GM18499 (cell line): ENCODE data around the gene ARL4C.
A peak's percentile ranks its signal among the peaks of the same experiment; 100 is the strongest.

Source experiments
- ATAC-seq: cut with Tn5 transposase; IDR thresholded peaks from one replicate; pipeline ENCODE4 v1.9.1; 2021; ENCODE audit warnings: moderate number of reproducible peaks; ENCODE audit not compliant: insufficient read depth, unreplicated experiment

Gene ARL4C

DNA sequence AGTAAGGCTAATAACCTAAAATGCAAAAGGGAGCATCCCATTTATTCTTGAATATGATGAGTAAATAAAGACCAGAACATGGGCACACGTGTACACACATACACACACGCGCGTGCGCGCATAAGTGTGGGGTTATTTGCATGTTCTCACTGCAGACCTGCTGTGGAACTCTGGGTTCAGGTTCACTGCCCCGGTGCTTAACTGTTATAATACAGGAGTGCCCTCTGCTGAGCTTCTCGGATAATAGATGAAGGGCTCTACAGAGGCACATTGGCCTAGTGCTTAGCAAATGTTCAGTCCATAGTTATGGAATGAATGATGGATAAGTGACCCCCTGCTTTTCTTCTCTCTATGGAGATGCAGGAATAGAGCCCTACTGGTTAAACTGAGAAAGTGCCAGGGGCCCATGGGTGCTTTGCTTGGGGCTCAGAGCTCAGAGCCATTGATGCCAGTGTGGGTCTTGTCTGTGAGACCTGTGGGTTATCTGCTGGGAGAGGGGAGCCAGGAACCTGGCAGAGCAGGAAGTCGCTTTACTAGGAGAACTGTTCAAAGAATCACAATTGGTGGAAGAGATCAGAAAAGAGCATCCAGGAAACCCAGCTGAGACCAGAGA is 3.6 kb upstream of the ARL4C start:
- ATAC-seq = peak; percentile 36

DNA sequence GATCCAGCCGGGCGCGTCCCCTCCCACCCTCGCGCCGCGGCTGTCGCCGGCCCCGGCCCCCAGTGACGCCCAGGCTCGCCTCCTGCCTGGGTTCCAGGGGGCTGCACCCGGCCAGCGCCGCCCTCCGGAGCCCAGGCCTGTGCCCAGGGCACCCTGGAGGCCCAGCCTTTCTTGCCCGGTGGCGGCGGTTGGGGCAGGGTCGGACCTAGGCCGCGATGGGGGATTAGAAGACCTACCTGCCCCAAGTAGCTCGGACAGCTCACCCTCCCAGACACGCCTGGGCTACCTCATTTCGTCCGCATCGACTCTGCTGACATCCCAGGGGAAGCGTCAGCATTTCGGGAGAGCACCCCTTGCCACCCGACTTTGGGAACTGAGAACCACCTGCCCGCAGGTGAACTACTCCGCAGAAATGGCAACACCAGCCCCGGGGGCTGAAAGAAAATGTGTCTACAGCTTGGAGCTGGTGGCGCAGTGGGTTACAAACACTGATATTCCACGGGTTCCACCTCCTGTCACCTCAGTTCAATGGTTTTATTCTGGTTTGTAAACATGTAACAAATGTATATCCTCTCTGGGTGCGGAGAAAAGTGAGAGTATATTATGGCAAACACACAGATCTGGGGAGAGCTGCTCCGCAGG is 834 bp upstream of the ARL4C start:
- no peak for ATAC-seq

DNA sequence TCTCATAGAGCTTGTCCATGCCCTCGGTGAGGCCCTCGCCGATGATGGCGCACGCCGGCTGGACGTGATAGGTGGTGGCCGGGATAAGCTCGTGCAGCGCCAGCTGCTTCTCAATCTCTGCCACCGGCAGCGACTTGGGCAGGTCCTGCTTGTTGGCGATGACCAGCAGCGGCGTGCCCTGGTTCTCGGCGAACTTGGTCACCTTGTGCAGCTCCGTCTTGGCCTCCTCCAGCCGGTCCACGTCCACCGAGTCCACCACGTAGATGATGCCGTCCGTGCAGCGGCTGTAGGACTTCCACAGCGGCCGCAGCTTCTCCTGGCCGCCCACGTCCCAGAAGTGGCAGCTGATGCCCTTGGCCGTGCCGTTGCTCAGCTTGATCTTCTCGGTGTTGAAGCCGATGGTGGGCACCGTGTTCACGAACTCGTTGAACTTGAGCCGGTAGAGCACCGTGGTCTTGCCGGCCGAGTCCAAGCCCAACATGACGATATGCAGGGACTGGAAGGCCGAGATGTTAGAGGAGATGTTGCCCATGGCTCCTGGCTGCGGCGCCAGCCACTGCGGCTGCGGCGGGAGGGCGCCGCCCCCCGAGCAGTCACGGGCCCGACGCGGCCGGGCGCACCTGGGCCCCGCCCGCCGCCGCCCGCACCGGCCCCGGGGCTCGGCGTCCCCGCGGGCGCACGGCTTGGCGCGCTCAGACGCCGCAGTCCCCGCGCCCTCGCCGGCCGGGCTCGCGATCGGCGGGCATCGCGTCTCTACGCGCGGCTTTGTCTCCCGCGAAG is 636 bp downstream of the ARL4C start:
- no peak for ATAC-seq

DNA sequence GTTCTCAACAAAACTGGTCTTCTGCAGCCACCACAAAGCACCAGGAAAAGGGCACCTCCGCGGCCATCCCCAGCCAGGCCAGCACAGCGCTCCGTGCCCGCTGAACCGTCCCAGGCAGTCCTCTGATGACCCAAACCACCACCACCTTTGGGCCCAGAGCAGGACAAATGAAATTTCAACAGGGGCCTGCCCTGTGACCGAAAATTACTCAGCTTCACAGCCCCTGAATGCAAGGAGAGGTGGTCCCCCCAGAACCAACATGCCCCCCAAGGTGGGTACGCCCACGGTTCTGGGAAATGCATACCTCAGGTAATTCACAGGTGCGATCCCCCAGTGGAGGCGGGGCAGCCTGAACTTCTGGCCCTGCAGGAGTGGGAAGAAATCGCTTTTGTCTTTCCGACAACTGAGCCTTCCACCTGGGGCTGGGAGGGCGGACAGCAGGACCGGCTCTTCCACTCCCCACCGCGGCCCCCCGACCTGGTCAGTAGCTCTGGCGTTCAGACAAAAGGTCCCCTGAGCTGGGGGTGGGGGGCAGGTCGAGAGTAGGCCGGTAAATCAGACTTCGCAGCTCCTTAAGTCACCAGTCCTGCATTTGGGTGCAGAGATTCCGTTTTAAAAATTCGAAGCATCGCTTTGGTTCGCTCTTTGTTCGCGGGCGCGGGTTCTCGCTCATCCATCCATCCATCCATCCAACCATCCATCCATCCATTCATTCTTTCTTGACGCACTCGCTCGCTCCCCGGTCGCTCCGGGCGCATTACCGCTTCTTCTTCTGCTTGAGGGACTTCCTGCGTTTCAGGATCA is 1.4 kb downstream of the ARL4C start:
- ATAC-seq = no peak

DNA sequence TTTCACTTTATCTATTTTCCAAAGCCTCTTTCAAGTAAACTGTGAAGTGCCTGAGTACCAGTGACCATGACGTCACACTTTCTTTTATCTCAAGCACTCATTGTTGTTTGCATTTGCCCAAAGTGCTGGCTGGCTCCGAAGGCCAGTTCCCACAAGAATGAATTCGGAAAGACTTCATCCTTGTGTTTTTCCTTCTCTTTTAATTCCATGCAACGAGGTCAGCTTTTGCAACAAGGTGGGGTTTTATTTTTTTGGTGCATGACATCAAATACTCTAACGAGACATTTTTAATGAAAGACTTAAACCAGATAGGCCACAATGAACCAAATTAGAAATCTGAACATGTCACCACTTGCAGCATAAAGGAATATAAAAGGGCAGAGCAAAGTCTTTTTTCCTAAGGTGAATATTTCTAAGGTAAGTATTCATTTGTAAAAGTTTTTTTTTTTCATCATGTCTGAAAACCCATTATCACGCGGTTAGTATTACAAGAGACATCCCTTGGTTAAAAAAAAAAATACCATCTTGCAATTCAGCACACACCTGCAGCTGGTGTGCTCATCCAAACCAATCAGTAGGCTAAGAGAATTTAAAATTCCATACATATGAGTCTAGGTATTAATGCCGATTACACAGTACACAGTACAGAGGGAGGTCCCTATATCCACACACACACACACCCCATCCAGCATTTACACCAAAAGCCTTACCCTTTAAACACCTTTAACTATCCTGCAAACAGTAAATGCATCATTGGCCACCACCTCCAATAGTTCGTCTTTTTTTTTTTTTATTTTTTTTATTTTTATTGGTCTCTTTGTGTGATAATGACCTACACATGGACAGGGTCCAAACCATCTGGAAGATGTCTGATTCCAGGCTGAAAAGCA is 2.3 kb downstream of the ARL4C start:
- ATAC-seq = no peak

DNA sequence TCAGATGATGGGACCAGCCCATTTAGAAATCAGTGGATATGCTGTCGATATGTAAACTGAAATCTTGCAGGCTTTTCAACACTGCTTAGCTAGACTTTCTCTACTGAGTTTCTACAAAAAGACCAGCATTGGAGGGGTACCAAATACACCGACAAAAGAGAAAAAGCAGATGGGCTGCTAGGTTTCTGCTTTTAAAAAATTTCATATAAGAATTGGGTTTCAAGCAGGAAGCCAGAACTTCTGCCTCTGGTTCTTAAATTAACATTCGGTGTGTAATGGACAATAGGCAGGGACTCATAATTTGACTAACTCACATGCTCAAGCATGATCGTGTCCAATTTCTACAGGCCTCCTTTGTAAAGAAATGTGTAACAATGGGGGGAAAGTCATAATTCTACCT is 3.1 kb downstream of the ARL4C start:
- ATAC-seq = no peak

DNA sequence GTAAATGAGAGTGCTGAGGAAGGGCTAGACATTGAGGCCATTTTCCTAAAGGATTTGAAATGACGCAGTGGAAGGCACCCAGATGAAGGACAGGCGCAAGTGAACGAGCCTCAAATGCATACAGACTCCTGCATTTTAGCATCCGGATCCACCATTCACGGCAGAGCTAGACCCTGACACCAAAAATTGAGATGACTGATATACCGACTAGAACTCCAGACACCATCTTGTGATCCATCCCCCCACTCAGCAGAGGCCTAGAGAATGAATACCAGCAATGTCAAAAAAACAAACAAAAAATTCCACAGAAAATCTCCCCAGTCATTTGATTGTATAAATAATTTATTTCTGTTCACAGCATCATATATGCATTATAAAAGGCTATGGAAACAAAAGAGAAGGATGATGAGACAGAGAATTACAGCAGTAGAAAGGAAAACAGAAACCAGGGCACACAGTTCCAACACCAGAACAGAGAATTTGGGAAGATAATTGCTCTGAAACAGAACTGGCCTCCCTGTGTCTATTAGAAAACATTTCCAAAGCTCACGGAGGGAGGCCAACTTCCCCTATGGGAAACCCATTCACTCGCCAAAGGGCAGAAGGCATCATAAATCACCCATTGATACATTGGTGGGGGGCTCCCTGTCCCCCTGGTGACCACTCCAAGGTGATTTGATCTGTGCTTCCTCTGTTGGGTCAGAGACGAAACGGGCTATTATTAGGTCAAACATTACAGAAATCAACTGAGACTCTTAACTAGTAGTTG is 4.0 kb downstream of the ARL4C start:
- ATAC-seq = no peak

DNA sequence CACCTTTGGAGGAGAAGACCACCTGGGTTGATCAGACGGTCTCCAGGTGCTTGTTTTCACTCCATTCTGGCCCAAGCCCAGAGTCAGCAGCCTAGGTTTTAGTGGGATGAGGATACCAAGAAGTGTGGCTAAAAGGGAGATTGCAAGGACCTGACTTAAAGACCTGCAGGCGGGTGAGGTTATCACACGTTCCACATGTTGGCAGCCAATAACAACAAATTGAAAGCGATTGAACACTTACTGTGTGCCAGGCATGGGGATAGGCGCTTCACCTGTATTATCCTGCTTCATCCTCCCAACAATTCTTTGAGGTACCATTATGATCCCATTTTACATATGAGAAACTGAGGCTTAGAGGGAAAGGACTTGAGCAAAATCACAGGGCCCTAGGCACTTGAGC is 5.0 kb downstream of the ARL4C start:
- no peak for ATAC-seq

DNA sequence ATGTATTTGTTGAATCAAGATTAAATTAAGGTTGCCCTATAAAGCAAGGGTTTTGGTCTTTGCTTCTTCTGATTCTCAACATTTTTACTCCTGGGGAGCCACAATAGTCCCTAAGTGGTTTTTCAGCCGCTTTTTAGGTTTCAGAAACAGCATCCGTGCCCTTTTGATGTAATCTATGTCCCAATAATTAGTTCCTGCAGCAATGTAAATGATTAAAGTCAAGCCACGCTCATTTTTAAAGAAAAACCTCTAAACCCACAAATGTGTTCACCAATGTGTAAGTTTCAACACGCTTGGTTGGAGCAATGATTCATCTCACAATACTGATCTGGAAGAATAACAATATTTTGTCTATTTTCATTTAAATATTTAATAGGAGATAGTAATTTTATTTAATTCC is 5.6 kb downstream of the ARL4C start:
- no peak for ATAC-seq

DNA sequence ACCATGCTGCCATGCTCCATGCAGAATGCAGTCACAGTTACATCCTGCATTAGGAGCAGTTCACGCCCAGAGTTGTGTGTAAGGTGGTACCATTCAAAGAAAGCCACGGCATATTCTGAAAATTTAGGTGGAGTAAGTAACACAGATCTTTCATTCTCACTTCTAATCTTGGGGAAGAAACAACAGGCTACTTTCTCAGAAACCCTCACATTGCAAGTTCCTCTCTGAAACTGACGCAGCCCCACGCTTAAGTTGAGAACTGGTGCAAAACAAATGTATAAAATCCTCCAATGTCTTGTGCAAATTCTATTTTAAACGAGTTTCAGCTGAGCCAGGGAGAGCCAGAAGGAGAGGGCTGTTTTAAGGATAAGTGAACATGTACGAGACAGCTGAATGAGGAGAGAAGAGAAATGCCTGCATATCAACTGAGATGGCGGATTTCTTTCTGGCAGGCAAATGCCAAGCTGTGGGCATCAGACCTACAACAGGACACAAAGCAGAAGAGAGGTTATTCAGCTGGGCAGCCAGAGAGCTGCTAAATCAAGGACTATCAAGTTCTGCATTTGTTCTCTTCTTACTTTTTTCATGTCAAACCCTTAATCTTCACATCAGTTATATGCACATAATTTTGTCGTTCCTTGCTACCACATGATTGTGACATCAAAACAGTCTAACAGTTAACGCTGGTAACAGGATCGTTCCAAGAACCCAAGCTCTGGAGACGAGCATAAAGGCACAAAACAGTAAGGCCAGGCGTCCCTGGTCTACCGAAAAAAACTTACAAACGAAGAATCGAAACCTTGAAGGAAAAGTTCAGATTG is 6.4 kb downstream of the ARL4C start:
- ATAC-seq = no peak

DNA sequence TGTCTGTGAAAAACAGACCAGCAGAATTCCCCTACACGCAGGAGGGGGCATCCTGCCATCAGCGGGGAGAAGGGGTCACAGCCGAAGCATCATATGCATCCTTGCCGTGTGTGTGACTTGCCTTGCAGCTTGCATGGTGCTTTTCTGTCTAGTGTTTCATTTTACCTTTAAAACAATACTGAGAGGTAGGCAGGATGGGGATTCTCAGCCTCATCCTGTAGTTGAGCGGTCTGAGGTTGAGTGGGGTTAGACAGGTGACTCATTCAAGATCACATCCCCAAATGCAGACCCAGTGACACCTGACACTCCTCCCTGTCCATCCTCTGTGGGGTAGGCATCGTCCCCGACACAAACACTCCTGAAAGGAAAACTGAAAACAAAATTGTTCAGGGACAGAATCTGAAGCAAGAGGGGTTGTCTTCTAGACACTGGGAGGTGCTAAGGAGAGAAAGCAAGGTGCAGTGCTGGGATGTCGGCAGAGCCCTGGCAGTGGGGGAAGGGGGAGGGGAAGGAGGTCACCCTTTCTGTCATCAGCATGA is 7.9 kb downstream of the ARL4C start:
- ATAC-seq = no peak

DNA sequence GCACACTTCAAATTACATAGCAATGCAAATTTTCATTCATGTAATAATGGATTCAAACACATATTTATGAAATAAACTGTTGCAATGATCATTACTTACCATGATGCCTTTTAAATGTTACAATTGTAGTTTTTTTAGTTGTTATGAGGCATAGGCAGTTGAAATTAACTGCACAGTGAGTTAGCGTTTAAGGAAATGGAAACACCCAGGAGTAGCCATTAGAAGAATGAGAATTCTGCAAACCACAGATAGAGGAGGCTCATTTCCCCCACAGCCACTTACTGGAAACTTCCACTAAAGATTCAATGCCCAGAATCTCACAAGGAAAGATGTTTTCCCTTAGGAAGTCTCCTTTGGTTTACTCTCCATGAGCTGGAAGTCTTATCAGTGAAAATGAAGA is 8.4 kb downstream of the ARL4C start:
- ATAC-seq = no peak

DNA sequence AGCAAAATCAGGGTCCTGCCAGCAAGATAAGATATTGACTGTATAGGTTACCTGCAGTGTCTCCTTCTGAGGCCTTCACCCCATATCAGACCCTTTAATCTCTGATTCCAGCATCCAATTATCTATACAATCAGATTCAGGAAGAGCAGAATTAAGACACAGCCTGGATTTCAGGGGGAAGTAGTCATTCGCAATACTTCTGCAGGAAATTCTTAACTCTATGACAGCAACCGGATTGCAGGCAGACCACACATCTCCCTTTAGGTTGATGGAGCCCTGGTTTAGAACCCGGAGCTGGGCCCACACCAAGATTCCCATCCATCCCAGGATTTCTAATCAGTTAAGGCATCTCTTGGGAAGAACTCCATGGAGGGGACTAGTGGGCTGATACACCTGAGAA is 9.5 kb downstream of the ARL4C start:
- no peak for ATAC-seq

DNA sequence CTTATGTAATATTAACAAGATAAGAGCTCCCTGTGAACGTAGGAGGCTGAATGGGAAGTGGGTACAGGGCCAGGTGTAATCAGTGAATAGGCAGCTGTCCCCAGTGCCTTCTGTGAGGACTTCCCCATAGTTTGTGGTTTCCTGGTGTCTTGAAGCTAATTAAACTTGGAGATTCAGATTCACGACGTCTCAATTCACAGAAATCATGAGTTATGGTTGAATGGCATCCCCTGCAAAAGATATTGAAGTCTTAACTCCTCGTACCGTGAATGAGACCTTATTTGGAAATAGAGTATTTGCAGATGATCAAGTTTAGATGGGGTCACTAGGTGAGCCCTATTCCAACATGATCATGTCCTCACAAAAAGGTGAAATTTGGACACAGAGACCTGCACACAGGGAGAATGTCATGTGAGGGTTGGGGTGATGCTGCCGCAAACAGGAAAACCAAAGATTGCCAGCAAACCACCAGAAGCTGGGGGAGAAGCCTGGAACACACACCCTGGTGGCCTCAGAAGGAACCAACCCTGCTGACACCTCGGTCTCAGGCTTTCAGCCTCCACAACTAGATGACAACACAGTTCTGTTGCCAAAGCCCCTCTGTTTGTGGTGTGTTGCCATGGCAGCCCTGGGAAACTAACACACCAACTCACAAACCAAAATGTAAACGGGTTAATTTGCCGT is 13.2 kb downstream of the ARL4C start:
- no peak for ATAC-seq

DNA sequence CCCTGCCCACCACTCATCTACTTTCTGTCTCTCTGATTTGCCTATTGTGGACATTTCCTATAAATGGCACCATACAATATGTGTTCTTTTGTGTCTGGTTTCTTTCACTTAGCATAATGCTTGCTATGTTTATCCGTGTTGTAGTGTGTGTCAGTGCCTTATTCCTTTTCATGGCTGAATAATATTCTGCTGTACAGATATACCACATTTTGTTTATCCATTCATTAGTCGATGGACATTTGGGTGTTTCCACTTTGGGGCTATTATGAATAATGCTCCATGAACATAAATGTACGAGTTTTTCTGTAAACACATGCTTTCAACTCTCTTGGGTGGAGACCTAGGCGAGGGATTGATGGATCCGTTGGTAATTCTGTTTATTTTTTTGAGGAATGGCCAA is 15.6 kb downstream of the ARL4C start:
- no peak for ATAC-seq

DNA sequence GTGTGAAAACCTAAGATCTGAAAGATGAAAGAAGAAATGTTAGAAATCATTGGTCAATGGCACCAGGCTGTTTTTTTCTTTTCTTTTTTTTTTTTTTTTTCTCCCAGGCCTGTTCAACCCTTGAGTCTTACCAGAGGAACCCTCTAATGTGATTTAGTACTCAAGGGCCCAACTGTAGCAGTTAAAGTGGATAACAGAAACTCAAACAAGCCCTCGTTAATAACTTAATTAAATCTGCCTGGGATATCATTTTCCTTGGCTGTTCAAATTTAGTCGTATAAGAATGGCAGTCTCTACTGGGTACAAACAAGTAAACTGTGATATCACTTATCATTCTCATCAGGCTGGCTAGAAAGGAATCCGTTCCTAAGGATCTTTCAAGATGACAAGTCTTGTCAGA is 16.5 kb downstream of the ARL4C start:
- ATAC-seq = no peak

DNA sequence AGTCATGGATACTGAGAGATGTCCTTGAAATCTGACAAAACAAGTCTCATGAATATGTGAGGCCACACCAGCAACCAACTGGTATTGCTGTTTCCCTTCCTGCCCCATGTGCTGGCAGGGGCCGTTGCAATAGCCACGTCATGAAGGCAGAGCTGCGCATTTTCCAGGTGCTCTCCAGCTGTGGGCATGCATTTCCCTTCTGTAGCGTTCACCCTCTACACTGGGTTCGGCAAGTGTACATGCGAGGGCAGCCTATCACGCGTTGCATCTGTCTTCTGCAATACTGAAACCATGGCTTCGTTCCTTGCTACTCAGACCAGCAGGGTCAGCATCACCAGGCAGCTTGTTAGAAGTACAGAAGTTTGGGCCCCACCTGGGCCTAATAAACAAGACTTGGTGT is 17.4 kb downstream of the ARL4C start:
- no peak for ATAC-seq
